Measurements from ENCODE around the gene GPBAR1.

The GPBAR1 gene

DNA sequence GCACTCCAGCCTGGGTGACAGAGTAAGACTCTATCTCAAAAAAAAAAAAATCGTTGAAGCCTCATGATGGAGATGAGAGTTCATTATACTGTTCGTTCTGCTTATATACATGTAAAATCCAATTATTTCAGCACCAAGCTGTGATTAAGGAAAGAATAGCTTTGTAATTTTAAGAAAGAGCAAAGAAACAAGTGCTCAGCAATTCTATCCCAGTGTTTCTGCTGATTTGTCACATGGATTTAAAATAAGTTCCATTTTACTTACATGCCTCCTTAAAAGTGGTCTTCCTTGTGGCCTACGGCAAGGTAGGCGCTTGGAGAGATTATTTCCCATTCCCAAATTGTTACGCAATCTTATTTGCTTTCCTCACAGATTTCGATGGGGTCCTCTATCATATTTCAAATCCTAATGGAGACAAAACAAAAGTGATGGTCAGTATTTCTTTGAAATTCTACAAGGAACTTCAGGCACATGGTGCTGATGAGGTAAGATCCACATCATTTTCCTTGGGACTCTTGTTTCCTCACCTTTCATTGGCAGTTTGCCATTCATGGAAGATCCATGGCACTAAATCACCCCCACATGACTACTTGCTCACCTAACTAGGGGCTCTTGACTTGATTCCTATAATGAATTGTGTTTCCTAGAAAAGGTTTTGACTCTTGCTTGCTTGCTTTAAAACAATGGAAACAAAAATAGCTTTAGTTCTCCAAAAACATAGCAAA is 32.3 kb upstream of the GPBAR1 start:
- TF ChIP-seq, protein P1, sequence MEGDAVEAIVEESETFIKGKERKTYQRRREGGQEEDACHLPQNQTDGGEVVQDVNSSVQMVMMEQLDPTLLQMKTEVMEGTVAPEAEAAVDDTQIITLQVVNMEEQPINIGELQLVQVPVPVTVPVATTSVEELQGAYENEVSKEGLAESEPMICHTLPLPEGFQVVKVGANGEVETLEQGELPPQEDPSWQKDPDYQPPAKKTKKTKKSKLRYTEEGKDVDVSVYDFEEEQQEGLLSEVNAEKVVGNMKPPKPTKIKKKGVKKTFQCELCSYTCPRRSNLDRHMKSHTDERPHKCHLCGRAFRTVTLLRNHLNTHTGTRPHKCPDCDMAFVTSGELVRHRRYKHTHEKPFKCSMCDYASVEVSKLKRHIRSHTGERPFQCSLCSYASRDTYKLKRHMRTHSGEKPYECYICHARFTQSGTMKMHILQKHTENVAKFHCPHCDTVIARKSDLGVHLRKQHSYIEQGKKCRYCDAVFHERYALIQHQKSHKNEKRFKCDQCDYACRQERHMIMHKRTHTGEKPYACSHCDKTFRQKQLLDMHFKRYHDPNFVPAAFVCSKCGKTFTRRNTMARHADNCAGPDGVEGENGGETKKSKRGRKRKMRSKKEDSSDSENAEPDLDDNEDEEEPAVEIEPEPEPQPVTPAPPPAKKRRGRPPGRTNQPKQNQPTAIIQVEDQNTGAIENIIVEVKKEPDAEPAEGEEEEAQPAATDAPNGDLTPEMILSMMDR (IDR thresholded peaks at IDR 0.05; ENCODE audit: insufficient read depth, low read depth, low read length, missing control alignments): no peak
- DNase-seq (ENCODE audit: low read depth): no peak
- peak overlapping the region; percentile 20; the same call in 1 of the 2 replicates for H3K4me3 ChIP-seq (ENCODE audit: low read depth, low read length)

DNA sequence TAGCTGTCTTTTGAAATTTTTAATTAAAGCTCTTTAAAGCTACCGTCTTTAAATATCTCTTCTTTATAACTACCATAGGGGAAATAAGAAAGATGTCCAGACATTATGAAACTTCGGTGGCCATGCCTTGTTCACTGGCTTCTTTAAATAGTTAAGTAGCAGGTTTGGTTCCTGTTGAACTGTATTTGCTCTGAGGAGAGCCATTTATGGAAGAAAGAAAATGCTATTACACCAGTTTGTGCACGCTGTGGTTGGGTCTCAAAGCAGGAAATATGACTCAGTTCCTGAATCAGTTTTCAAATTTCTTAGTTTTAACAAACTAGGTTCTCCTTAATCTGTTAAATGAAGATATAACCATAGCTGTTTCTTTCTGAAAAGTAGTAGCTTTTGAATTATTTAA is 31.6 kb upstream of the GPBAR1 start:
- TF ChIP-seq, protein P1 (IDR thresholded peaks at IDR 0.05; ENCODE audit: insufficient read depth, low read depth, low read length, missing control alignments): no peak
- peak; percentile 88 for DNase-seq (ENCODE audit: low read depth)
- H3K4me3 ChIP-seq (ENCODE audit: low read depth, low read length): peak overlapping the region; percentile 20; the same call in 1 of the 2 replicates

DNA sequence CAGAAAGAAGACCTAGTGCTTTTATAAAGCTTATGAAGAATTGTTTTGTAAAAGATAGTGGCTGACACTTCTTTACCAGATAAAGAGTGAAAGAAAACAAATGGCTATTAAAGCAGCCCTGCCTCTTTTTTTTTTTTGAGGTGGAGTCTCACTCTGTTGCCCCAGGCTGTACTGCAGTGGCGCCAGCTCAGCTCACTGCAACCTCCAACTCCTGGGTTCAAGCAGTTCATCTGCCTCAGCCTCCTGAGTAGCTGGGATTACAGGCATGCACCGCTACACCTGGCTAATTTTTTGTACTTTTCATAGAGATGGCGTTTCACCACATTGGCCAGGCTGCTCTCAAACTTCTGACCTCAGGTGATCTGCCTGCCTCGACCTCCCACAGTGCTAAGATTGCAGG is 31.0 kb upstream of the GPBAR1 start:
- TF ChIP-seq, protein P1 (IDR thresholded peaks at IDR 0.05; ENCODE audit: insufficient read depth, low read depth, low read length, missing control alignments): no peak
- DNase-seq (ENCODE audit: low read depth): peak; percentile 38
- peak overlapping the region; percentile 19; the same call in 1 of the 2 replicates for H3K4me3 ChIP-seq (ENCODE audit: low read depth, low read length)

DNA sequence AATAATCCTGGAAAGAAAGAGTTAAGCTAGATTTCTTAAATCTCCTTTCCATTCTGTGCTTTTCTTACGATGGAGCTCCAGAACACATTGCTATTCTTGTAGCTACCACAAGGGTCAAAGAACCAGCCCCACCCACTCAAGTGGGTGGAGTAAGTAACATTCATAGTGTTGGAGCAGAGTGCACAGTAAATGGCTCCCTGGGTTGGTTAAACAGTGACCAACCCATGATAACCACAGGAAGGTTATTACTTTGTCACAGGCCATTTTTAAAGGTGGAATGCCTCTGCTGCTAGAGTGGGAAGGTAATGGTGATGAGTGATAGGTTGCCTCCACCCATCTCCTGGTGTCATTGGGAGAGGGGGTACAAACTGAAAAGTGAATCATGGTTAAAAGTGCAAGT is 29.9 kb upstream of the GPBAR1 start:
- H3K4me3 ChIP-seq (ENCODE audit: low read depth, low read length): no peak overlapping the region
- peak; percentile 56 for DNase-seq (ENCODE audit: low read depth)
- TF ChIP-seq, protein P1 (IDR thresholded peaks at IDR 0.05; ENCODE audit: insufficient read depth, low read depth, low read length, missing control alignments): peak; percentile 15

DNA sequence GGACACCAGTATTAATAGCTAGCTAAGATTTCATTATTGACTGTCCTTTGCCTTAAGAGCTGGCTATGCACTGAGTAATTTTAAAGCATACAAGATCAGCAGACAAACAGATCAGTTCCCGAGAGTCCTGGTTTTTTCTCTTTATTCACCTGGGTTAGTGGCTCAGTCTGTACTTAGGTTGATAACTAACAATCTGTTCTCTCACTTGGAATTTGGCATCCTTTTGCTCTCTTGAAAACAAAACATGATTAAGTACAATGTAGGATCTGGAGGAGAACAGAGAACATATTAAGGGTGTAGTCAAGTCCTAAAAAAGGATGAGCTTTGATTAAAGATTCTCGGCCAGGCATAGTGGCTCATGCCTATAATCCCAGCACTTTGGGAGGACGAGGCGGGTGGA is 27.3 kb upstream of the GPBAR1 start:
- TF ChIP-seq, protein P1 (IDR thresholded peaks at IDR 0.05; ENCODE audit: insufficient read depth, low read depth, low read length, missing control alignments): no peak
- no peak overlapping the region for H3K4me3 ChIP-seq (ENCODE audit: low read depth, low read length)
- no peak for DNase-seq (ENCODE audit: low read depth)

DNA sequence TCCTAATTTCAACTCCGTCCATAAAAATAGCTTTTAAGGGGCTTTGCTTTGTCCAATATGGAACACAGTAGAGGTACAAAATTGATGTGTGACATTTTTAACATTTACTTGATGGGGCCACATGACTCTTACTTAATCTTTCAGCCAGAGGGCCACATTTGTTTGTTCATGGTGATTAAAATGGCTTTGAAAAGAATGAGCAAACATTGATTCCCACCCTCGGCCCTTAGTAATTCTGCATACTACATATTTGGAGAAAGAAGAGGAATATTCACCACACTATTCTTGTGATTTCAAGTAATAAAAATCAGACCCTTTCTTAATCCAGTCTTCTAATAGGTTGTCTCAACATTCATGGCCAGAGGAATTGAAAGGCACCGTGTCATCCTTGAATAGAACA is 26.3 kb upstream of the GPBAR1 start:
- no peak overlapping the region for H3K4me3 ChIP-seq (ENCODE audit: low read depth, low read length)
- no peak for DNase-seq (ENCODE audit: low read depth)
- TF ChIP-seq, protein P1 (IDR thresholded peaks at IDR 0.05; ENCODE audit: insufficient read depth, low read depth, low read length, missing control alignments): no peak

DNA sequence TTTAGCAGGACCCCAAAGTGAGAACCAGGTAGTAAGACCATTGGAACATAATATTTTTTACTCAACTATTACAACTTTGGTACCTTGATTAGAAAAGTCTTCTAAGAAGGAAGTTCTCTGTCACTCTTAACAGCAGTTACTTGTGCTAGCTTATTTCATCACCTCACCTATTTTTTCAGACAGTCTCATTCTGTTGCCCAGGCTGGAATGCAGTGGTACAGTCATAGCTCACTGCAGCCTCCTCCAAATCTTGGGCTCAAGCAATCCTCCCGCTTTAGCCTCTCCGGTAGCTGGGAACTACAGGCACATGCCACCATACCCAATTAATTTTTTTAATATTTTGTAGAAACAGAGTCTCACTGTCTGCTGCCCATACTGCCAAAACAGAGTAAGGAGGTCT is 25.8 kb upstream of the GPBAR1 start:
- H3K4me3 ChIP-seq (ENCODE audit: low read depth, low read length): no peak overlapping the region
- DNase-seq (ENCODE audit: low read depth): no peak
- TF ChIP-seq, protein P1 (IDR thresholded peaks at IDR 0.05; ENCODE audit: insufficient read depth, low read depth, low read length, missing control alignments): no peak

Measured in GM12865 (cell line).